ENCODE data around the gene SETBP1. TPM values are rescaled to one million over a fixed set of nuclear protein-coding genes. Genes with fewer than 3 reads are reported as not detected.

The SETBP1 gene
- total and polyA plus RNA-seq, 9 of the 15 experiments (the other 6 are each of a cell fraction or from before 2014, with no cell fraction given): under 0.01 to 0.13 (median 0.04) TPM

DNA sequence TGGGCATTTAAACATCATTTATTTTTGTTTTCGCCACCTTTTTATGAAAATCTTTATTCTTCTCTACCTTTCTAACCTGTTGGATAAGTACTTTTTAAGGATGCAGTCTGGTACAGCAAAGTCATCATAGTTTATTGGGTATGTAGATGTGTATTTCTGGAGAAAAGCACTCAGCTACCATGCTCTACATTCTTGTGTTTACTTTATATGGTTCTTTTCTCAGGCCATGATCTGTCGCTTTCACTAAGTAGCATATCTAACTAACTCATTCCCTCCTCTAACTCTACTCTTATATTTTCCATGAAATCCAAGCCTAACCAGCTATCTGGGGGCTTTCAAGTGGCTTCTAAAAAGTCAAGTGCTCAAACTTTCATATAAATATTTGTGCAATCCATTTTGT lies 25.3 kb upstream of the SETBP1 start:
- no peak overlapping the region for H3K27ac ChIP-seq (ENCODE audit: extremely low read depth, low read depth, low read length)
- POLR2A ChIA-PET: interaction anchor here (0.7 kb wide), 1 partner anchor 130 kb away, joined by 3 read pairs; no protein-coding TSS in a partner anchor
- WGBS (ENCODE audit: insufficient coverage, low coverage, missing lambda C conversion rate): 20% methylated on average over 2 of the region's 2 CpGs
- H2AFZ ChIP-seq (ENCODE audit: low read depth, low read length): no peak overlapping the region
- H3K9me1 ChIP-seq (ENCODE audit: control insufficient read depth, insufficient read depth, low read length): no peaks in the 10 kb centered on the region
- DNase-seq (ENCODE audit: extremely low read depth in 1 of 4, low spot score in 3 of 4) (no peak), ATAC-seq (no peak), FAIRE-seq (no peak)
- no peaks in the 10 kb centered on the region for H3K9me3 ChIP-seq (replicated peaks; ENCODE audit: control insufficient read depth, insufficient read depth, low read depth, low read length)
- in situ Hi-C loops (cut with MboI) (no loop called here), intact Hi-C loops (cut with micrococcal nuclease) (no loop called here)
- H3K79me2 ChIP-seq (ENCODE audit: control insufficient read depth, insufficient read depth, low read length): no peaks in the 10 kb centered on the region
- H3K27me3 ChIP-seq (ENCODE audit: control insufficient read depth in 2 of 2, insufficient read depth in 2 of 2, low read length in 2 of 2): no peaks in the 10 kb centered on the region
- H4K20me1 ChIP-seq (replicated peaks; ENCODE audit: control insufficient read depth, insufficient read depth, low read length): no peaks in the 10 kb centered on the region
- no peak overlapping the region for H3K4me3 ChIP-seq
- no peak overlapping the region for H3K9ac ChIP-seq (ENCODE audit: insufficient read depth in 1 of 2, low read depth in 2 of 2, low read length in 2 of 2)
- H3K4me2 ChIP-seq (ENCODE audit: insufficient read depth, low read length): no peak overlapping the region
- CTCF ChIA-PET (ENCODE audit: low intra/inter-chr PET ratio): no interaction called here
- TF ChIP-seq, protein P1, sequence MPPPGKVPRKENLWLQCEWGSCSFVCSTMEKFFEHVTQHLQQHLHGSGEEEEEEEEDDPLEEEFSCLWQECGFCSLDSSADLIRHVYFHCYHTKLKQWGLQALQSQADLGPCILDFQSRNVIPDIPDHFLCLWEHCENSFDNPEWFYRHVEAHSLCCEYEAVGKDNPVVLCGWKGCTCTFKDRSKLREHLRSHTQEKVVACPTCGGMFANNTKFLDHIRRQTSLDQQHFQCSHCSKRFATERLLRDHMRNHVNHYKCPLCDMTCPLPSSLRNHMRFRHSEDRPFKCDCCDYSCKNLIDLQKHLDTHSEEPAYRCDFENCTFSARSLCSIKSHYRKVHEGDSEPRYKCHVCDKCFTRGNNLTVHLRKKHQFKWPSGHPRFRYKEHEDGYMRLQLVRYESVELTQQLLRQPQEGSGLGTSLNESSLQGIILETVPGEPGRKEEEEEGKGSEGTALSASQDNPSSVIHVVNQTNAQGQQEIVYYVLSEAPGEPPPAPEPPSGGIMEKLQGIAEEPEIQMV (tag; conservative IDR thresholded peaks at IDR 0.05; ENCODE audit: low read depth): no peak
- no peak for TF ChIP-seq KHSRP (IDR thresholded peaks at IDR 0.05)
- no peak for TF ChIP-seq PHF8 (IDR thresholded peaks at IDR 0.05; ENCODE audit: borderline replicate concordance, low read length)
- TF ChIP-seq TAF15 (IDR thresholded peaks at IDR 0.05; ENCODE audit: low read depth, low read length): no peak
- TF ChIP-seq ZNF3 (CRISPR knock-in tag; IDR thresholded peaks at IDR 0.05): no peak
- TF ChIP-seq ZNF133 (CRISPR knock-in tag; IDR thresholded peaks at IDR 0.05): no peak
- TF ChIP-seq, protein P2, sequence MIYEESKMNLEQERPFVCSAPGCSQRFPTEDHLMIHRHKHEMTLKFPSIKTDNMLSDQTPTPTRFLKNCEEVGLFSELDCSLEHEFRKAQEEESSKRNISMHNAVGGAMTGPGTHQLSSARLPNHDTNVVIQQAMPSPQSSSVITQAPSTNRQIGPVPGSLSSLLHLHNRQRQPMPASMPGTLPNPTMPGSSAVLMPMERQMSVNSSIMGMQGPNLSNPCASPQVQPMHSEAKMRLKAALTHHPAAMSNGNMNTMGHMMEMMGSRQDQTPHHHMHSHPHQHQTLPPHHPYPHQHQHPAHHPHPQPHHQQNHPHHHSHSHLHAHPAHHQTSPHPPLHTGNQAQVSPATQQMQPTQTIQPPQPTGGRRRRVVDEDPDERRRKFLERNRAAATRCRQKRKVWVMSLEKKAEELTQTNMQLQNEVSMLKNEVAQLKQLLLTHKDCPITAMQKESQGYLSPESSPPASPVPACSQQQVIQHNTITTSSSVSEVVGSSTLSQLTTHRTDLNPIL (CRISPR knock-in tag; IDR thresholded peaks at IDR 0.05): no peak
- TF ChIP-seq NFE2L1 (tag; IDR thresholded peaks at IDR 0.05; ENCODE audit: borderline replicate concordance, low read depth): no peak
- TF ChIP-seq ADNP (tag; IDR thresholded peaks at IDR 0.05): no peak
- TF ChIP-seq PRMT5 (CRISPR knock-in tag; IDR thresholded peaks at IDR 0.05): no peak
- TF ChIP-seq, protein P3, sequence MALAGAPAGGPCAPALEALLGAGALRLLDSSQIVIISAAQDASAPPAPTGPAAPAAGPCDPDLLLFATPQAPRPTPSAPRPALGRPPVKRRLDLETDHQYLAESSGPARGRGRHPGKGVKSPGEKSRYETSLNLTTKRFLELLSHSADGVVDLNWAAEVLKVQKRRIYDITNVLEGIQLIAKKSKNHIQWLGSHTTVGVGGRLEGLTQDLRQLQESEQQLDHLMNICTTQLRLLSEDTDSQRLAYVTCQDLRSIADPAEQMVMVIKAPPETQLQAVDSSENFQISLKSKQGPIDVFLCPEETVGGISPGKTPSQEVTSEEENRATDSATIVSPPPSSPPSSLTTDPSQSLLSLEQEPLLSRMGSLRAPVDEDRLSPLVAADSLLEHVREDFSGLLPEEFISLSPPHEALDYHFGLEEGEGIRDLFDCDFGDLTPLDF (CRISPR knock-in tag; IDR thresholded peaks at IDR 0.05): no peak
- peaks cover 0 to 14% of the 10 kb centered on the region in 2 experiments; a peak in 3 of 5 replicates for H3K4me1 ChIP-seq (replicated peaks in 1 of 2; ENCODE audit: control insufficient read depth in 2 of 2, insufficient read depth in 2 of 2, low read length in 2 of 2)
- no peaks in the 10 kb centered on the region for H3K36me3 ChIP-seq (ENCODE audit: control insufficient read depth, insufficient read depth, low read length)
- BruUV-seq (replicated peaks): no TSS peak
